GM19468 (cell line): ENCODE results near the gene SHISAL2B.
"Not testable (repeated sequence)": the region's sequence is repeated elsewhere in the genome, so short reads cannot be mapped to it uniquely, and the experiment has no call there.

ENCODE experiments used
- ATAC-seq: cut with Tn5 transposase; IDR thresholded peaks from one replicate; pipeline ENCODE4 v1.9.1; 2021; ENCODE audit warnings: mild to moderate bottlenecking, moderate library complexity, moderate number of reproducible peaks; ENCODE audit not compliant: unreplicated experiment; ENCODE audit errors: extremely low read depth

The SHISAL2B gene

GRCh38 chr5:64693636-64694035, 3.3 kb downstream of the SHISAL2B start:
- ATAC-seq: no peak

- ATAC-seq: not testable (repeated sequence)
These were observed 6.1 kb downstream of the SHISAL2B start for GRCh38 chr5:64696414-64696813.

GRCh38 chr5:64700765-64701164, 10.5 kb downstream of the SHISAL2B start:
- no peak for ATAC-seq

- ATAC-seq: not testable (repeated sequence)
These were observed 15.8 kb downstream of the SHISAL2B start for GRCh38 chr5:64706074-64706473.

- ATAC-seq: no peak
These were observed 16.9 kb downstream of the SHISAL2B start for GRCh38 chr5:64707191-64707590.

- ATAC-seq: not testable (repeated sequence)
These were observed 24.2 kb downstream of the SHISAL2B start for GRCh38 chr5:64714495-64714894.

GRCh38 chr5:64722588-64722987, 32.3 kb downstream of the SHISAL2B start:
- ATAC-seq: no peak

GRCh38 chr5:64727150-64727549, 36.8 kb downstream of the SHISAL2B start:
- ATAC-seq: no peak

GRCh38 chr5:64742411-64742810, 52.1 kb downstream of the SHISAL2B start:
- ATAC-seq: no peak

GRCh38 chr5:64742821-64743220, 52.5 kb downstream of the SHISAL2B start:
- ATAC-seq: no peak

GRCh38 chr5:64744914-64745313, 54.6 kb downstream of the SHISAL2B start:
- ATAC-seq: no peak

GRCh38 chr5:64746446-64746845, 56.1 kb downstream of the SHISAL2B start:
- no peak for ATAC-seq

- ATAC-seq: no peak
These were observed 59.1 kb downstream of the SHISAL2B start for GRCh38 chr5:64749385-64749784.

- ATAC-seq: no peak
These were observed 63.8 kb downstream of the SHISAL2B start for GRCh38 chr5:64754066-64754465.

- ATAC-seq: no peak
These were observed 68.6 kb downstream of the SHISAL2B start for GRCh38 chr5:64758901-64759300.

GRCh38 chr5:64759960-64760660, 69.8 kb downstream of the SHISAL2B start:
- no peak for ATAC-seq

GRCh38 chr5:64763948-64764503, 73.7 kb downstream of the SHISAL2B start:
- no peak for ATAC-seq

GRCh38 chr5:64765804-64766504, 75.7 kb downstream of the SHISAL2B start:
- no peak for ATAC-seq

GRCh38 chr5:64766941-64767340, 76.6 kb downstream of the SHISAL2B start:
- ATAC-seq: no peak
